ENCODE measurements around the gene LPP.

DNA sequence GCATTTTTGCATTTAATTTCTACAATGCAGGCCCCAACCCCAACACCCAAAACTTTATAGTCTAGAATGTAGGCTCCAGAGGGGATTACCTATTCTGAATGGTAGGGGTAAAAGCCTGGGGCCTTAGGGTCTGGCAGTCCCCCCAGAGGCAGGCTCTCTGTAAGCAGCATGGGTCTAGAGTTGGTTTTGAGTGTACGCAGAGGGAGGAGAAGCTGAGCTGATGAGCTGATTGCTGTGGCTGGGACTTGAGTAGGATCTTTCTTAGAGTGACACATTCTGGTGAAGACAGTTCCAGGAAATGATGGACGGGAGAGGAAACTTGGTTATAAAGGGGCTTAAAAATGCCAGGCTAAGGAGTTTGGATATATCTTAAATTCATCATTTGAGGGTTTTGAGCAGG is 2.1 kb downstream of the LPP start:
- TF ChIP-seq, protein P1, sequence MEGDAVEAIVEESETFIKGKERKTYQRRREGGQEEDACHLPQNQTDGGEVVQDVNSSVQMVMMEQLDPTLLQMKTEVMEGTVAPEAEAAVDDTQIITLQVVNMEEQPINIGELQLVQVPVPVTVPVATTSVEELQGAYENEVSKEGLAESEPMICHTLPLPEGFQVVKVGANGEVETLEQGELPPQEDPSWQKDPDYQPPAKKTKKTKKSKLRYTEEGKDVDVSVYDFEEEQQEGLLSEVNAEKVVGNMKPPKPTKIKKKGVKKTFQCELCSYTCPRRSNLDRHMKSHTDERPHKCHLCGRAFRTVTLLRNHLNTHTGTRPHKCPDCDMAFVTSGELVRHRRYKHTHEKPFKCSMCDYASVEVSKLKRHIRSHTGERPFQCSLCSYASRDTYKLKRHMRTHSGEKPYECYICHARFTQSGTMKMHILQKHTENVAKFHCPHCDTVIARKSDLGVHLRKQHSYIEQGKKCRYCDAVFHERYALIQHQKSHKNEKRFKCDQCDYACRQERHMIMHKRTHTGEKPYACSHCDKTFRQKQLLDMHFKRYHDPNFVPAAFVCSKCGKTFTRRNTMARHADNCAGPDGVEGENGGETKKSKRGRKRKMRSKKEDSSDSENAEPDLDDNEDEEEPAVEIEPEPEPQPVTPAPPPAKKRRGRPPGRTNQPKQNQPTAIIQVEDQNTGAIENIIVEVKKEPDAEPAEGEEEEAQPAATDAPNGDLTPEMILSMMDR (IDR thresholded peaks at IDR 0.05), result no peak
- no peak for TF ChIP-seq POLR2AphosphoS5 (IDR thresholded peaks at IDR 0.05)
- TF ChIP-seq EP300 (IDR thresholded peaks at IDR 0.05), result no peak
- TF ChIP-seq POLR2A (IDR thresholded peaks at IDR 0.05), result no peak

Data from stomach (tissue), 4 donors.